Endometrial microvascular endothelial cells (primary cell): Measurements from ENCODE around the gene VENTX. TPM values are rescaled to one million over a fixed set of nuclear protein-coding genes. Genes with fewer than 3 reads are reported as not detected.

Source experiments
- in situ Hi-C: cut with HindIII; loops from 2 replicates; pipeline ENCODE4 v1.10.0; 2017; ENCODE audit warnings: low sequenced_read_pairs, low pct_unique_long_range_greater_than_20kb; ENCODE audit errors: inconsistent ontology term
- total RNA-seq: library from RNA; depleted of rRNA; stranded (reverse); fragments of >200 nt; gene quantifications from one replicate; pipeline ENCODE4 v1.2.3, GENCODE V29; 2015; ENCODE audit errors: inconsistent ontology term

Gene VENTX
- total RNA-seq, 1 donor from 2014 or later = not detected

GRCh38 chr10:133249094-133249780, 11.6 kb downstream of the VENTX start:
- in situ Hi-C loops = no loop called here

DNA sequence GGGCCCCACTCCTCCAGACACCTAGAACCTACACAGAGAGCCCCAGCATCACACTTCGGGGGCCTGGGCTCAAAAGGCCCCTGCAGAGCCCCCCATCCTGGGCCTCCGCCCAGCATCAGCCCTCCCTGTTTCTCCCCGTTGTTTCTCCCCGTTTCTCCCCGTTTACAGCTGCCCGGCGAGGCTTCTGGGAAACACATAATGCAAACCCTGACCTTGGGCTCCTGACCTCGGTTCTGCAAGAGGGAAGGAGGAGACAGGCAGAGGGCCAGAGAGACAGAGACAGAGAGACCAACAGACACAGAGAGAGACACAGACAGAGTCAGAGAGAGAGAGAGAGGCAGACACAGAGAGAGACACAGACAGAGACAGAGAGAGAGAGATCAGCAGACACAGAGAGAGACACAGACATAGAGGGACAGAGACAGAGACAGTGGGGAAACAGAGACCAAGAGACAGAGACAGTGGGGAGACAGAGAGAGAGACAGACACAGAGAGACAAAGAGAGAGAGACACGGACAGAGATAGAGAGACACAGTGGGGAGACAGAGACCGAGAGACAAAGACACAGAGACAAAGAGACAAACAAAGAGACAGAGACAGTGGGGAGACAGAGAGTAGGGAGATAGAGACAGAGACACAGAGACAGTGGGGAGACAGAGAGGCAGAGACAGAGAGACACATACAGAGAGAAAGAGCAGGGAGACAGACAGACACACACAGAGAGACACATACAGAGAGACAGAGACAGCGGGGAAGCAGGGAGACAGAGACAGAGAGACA, 12.5 kb downstream of the VENTX start:
- in situ Hi-C loops = no loop called here

DNA sequence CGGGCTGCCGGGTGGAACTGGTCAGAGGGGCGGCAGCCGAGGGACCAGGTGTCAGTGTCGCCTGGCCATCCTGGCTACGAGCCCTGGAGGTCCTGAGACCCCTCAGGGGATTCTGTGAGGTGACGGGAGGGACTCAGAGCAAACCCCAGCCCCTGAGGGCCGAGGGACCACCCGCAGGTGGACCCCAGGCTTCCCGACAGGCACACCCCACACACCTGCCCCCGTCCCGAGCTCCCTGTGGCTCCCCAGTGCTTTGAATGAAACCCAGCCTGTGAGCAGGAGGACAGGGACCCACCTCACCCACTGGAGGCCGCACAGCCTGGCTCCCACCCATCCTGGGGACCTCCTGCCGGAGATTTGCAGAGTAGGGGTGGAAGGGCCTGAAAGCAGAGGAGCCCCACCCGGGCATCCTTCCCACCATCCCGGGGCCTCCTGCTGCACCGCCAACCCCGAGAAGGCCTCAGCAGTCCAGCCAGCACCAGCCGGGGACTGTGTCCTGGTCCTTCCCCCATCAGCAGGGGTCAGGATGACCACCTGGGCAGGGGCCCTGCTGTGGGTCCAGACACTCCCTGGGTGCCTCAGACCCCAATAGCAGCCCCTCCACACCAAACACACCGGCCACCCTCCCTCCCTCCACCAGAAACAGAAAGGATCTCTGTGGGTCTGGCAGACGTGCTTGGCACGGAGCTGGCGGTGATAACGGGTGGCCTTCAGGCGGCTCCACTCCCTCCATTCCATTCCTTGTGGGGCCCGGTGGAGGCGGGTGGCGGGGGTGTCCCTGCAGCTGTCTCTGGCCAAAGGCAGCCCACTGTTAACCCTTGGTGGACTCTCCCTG, 13.9 kb downstream of the VENTX start:
- in situ Hi-C loops = no loop called here

GRCh38 chr10:133252223-133252552, 14.5 kb downstream of the VENTX start:
- in situ Hi-C loops = no loop called here

- in situ Hi-C loops = no loop called here
These were observed 15.8 kb downstream of the VENTX start for GRCh38 chr10:133253361-133253955.

DNA sequence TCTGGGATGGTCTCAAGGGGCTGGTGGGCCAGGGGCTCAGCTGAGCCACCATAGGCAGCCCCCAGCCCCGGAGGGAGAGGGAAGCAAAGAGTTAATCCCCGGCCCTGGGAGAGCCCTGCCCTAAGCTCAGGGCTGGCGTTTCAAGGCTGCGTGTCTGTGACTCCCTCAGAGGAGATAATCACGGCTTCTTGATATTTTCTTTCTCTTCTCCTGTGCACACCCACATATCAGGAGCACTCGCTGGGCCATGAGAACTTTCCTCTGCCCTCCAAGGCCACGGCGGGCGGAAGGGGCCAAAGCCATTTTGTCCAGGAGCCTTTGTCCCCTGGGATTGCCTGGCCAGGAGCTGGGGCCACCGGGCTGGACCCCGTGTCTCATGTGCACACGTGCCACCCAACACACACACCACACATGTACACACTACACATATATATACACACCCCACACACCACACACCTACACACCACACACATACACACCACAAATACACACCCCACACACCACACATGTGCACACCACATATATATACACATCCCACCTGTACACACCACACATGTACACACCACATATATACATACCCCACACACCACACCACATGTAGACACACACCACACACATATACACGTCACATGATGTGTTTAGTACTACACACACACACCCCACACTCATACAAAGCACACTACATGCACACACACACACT, 16.9 kb downstream of the VENTX start:
- in situ Hi-C loops = no loop called here

DNA sequence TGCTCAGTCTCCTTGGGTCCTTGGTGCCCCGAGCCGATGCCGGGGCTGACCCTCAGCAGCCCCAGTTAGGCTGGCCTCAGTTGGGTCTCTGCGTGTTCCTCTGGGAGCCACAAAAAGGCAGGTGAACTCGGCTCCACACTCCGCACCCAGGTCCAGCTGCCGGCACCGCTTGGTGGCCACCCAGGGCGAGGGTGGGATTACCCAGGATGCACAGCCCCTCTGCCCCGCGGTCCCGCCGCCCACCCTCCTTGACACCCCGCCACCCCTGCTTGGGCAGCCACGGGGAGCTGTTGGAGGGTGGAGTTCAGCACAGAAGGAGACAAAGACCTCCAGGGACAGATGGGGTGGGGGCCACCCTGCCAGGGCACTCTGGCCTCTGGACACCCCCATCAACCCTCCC, 17.7 kb downstream of the VENTX start:
- in situ Hi-C loops = no loop called here

DNA sequence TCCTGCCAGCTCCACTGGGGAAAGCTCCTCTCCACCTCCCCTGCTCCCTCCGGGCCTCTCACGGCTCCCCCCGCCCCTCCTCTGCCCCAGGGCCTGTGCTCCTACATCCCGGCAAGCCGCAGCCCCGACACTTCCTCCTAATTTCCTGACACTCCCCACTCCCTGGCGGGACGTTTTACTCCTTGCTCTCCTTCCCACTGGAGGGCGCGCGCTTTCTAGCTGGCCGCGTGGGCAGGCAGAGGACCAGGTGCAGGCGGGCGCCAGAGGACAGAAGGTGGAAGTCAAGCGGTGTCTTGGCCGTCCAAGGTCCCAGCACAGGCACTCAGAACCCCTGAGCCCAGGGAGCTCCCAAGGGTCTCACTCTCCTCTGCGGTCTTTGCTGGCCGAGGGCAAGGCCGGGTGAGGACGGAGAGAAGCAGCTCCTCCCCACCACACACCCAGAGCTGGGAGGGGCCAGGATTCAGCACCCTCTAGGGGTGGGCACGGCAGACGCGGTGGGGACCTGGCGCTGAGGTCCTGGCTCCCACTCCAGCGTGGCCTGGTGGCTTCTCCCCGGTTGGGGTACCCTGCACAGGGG, 19.9 kb downstream of the VENTX start:
- in situ Hi-C loops = no loop called here

DNA sequence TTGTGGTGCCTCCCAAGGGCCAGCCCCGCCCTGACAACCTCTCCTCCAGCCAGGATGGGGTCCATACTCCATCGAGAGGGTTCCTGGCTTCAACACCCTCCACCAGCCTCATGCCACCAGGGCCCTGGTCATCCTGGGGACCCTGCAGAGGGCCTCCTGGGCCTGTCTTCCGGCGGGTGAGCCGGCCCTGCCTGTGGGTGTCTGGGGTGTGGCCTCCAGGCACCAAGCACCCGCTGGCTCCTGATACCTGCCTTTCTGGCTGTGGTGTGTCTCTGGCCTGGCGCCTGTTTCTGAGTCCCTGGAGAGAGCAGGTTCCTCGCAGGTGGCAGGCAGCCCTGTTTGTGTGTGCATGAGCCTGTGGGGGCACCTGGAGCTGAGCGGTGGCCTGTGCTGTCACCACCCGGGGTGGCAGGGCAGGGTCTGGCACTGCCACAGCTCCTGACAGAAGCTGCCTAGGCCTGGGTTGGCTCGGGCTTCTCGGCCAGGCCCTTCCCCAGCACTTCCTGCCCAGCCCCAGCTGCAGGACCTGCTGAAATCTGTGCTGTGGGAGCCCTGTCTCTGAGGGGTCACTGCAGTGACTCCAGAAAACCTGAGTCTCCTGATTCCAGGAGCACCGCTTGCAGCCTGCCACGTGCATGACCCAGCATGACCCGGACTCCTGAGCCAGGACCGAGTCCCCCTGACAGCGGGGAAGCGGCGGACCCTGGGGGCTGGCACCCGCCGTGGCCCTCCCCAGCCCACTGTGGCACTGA, 20.6 kb downstream of the VENTX start:
- in situ Hi-C loops = no loop called here

GRCh38 chr10:133258818-133259601, 21.4 kb downstream of the VENTX start:
- in situ Hi-C loops = no loop called here

DNA sequence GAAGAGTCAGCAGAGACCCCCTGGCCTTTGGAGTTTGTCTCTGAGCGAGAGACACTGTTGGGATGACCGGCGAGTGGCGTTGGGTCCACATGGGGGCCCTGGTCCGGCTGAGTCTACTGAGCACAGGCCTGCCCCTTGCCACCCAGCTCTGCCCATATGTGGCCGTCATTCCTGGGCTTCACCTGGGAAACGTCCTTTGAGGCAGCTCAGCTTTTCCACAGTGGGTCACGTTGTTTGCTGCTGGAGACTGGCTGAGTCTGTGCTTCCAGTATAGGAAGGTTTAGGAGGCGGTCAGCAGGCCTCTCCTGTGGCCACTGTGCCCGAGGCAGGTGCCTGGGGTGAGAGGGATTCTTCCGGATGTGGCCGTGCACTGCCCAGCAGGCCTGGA, 21.9 kb downstream of the VENTX start:
- in situ Hi-C loops = no loop called here

DNA sequence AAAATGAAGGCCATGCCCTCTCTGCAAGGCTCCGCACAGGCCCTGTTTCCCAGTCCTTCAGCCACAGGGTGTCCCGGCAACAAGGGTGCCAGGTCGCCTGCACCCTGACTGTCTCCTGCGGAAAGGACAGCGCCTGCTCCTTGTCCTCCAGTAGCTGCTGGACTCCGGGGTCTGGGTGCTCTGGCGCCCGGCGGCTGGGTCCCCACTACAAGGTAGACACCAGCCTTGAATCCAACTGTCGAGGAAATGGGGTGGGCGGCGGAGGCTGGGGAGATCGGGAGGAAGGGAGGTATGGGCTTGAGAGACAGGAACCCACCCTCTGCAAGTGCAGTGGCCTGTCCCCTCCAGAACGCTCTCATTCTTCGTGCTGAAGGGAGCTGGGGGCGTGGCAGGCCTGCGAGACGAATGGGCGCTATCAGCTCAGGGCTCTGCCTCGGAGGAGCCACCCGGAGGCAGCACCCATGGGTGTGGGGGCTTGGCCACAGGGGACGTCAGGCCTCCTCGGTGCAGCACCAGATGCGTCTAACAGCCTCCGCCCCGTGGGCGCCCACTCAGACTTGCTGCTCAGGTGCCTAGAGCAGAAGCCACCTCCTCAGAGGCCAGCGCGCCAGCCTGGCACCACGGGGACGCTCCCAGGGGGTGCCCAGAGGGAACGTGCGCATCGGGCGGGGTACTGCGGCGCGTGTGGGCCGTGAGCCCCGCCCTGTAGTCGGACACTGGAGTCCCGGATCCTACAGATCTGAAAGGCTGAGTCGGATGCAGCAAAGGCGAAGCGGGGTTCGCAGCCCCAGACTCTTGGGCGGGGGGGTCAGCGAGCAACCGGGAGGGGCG, 23.5 kb downstream of the VENTX start:
- in situ Hi-C loops = no loop called here

GRCh38 chr10:133261726-133262325, 24.2 kb downstream of the VENTX start:
- in situ Hi-C loops = no loop called here

DNA sequence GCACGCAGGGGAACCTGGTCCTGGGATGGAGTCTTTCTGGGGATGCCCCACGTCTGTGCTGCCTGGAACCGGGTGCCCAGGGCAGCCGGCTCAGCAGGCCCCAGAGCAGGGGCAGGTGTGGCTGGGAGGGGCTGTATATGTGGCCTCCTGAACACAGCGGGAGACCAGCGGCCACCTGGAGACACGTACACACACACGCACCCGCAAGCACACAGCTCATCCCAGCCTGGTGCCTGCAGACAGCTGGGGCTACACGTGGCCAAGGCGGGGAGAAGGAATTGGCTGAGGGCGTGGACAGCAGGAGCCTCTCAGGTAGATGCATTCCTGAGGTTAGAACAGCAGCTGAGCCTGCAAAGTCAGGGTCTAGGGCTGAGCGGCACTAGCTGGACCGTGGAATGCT, 25.0 kb downstream of the VENTX start:
- in situ Hi-C loops = no loop called here

- in situ Hi-C loops = no loop called here
These were observed 26.0 kb downstream of the VENTX start for GRCh38 chr10:133263674-133264073.

- in situ Hi-C loops = no loop called here
These were observed 26.8 kb downstream of the VENTX start for GRCh38 chr10:133264461-133264860.
